T-helper 9 cell (primary cell): ENCODE data around the gene ZBTB22.
"Not testable (repeated sequence)": the region's sequence is repeated elsewhere in the genome, so short reads cannot be mapped to it uniquely, and the experiment has no call there.

ENCODE experiments used
- DNase-seq: peaks from one replicate; pipeline ENCODE4 v3.0.0-alpha.2; 2020

Gene ZBTB22

GRCh38 chr6:33277663-33278391 is 39.7 kb downstream of the ZBTB22 start:
- DNase-seq: no peak

DNA sequence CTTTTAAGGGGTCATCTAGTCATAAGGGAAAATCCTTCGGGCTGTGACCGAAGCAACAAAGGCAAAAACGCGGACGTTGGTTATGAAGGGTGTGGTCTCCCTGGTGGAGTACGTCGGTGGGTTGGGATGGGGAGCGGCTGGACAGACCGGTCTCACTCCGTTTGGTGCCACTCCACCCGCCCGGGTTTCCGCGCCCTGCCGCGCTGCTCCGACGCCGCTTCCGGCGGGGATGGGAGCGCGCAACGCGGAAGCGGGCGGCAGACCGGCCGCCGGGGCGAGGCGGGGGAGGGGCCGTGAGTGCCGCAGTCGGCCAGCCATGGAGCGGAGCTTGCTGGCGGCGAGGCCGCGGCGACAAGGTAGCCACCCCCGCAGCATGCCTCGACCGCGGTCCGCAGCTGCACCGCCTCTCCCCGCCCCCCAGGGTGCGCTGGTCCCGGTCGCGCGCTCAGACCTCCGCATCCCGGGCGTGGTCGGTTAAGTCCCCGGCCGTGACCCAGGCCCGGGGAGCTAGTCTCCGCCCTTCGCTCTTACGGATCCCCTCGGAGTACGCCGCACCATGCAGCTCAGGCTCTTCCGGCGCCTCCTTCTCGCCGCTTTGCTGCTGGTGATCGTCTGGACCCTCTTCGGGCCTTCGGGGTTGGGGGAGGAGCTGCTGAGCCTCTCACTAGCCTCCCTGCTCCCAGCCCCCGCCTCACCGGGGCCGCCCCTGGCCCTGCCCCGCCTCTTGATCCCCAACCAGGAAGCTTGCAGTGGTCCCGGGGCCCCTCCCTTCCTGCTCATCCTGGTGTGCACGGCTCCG is 40.5 kb downstream of the ZBTB22 start, which contains the start of gene B3GALT4:
Gene B3GALT4 (plus strand): TSS at position 260 of the 799 bp plus-strand sequence. CDS start 297 bp downstream, at position 557.
- DNase-seq: peak; percentile 59

DNA sequence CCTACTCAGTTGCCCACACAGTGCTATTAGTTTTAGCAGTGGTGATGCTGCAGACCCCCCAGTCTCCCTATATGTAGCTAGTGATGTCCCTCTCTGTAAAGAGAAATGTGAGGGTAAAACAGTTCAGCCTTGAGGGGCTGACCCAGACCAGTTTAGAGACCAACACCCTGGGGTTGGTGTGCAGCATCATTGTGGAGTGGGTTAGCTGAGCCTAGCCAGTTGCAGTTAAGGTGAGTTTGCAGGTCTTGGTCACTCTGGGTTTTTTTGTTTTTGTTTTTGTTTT is 41.0 kb downstream of the ZBTB22 start:
- DNase-seq: no peak

DNA sequence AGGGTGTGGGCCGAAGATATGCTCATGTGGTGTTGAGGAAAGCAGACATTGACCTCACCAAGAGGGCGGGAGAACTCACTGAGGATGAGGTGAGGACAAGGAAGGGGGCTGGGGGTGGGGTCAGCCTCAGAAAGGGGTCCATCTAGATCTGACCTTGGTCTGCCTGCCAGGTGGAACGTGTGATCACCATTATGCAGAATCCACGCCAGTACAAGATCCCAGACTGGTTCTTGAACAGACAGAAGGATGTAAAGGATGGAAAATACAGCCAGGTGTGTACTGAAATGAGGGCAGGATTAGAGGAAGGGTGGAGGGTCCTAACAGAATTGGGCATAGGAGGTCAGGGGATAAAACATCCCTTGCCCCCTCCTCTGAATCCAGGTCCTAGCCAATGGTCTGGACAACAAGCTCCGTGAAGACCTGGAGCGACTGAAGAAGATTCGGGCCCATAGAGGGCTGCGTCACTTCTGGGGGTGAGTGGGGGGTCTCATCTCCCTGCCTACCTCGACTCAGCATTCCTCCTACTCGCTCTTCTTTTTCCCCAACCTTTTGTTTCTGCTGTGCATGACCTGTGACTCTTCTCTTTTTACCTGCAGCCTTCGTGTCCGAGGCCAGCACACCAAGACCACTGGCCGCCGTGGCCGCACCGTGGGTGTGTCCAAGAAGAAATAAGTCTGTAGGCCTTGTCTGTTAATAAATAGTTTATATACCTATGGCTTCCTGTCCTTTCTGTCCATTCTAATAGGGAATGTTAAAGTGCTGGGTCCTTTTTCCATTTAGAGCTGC is 41.6 kb downstream of the ZBTB22 start:
- not testable (repeated sequence) for DNase-seq

DNA sequence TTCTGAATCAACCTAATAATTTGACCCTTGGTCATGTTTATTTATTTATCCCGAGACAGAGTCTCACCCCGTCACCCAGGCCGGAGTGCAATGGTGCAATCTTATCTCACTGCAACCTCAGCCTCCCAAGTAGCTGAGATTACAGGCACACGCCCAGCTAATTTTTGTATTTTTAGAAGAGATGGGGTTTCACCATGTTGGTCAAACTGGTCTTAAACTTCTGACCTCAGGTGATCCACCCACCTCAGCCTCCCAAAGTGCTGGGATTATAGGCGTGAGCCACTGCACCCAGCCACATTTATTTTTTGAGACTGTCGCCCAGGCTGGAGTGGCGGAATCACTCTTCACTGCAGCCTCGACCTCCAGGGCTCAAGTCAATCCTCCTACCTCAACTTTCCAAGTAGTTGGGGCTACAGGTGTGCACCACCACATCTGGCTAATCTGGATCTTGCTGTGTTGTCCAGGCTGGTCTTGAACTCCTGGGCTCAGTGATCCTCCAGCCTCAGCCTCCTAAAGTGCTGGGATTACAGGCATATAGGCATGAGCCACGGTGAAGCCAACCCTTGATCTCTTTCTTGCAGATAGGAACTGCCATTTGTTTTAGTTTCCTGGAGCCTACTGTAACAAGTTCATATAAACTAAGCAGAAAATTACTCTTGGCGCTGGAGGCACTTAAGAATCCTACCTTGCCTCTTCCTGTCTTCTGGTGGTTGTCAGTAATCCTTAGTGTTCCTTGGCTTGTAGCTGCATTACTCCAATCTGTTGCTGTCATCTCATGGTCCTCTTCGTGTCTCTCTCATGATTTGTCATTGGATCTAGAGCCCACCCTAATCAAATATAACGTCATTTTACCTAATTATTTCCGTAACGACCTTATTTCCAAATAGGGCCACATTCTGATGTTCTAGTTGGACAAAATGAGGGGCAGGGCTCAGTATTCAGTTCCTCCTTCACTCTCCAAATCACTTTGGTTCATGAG is 43.3 kb downstream of the ZBTB22 start:
- DNase-seq: no peak

- no peak for DNase-seq
Measured at GRCh38 chr6:33273129-33273923, 44.2 kb downstream of the ZBTB22 start.

DNA sequence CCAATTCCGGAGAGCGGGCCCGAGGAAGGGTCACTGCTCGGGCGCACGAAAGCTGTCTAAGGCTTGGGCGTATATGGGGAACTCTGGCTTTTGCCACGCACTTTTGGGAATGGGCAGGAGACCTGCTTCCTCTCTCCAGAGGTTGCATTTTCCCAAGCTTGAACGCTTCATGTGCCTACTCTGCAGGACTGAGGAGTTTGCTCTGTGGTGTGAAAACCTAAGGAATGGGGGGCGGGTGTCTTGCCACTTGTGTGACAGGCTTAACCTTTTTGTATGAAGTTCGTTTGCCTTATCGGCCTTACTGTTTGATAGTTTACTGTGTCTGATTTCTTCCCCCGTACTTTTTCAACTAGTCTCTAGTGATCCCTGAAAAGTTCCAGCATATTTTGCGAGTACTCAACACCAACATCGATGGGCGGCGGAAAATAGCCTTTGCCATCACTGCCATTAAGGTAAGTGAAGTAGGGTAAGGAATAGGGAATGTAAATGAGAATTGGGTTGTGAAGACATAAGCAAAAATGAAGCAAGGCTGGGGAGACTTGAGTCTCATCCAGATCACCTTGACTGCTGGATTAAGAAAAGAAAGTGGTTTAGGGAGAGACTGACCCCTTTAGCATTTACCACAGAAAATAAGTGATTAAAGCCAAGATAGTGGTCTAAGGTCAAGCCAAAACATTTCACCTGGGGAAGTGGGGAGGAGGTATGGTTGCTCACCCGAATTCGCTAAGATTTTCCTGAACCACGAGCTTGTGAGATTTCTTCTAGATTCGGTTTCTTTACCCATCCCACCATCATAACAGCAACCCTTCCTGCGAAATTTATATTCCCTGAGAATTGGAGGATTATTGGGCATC is 45.0 kb downstream of the ZBTB22 start:
- no peak for DNase-seq

DNA sequence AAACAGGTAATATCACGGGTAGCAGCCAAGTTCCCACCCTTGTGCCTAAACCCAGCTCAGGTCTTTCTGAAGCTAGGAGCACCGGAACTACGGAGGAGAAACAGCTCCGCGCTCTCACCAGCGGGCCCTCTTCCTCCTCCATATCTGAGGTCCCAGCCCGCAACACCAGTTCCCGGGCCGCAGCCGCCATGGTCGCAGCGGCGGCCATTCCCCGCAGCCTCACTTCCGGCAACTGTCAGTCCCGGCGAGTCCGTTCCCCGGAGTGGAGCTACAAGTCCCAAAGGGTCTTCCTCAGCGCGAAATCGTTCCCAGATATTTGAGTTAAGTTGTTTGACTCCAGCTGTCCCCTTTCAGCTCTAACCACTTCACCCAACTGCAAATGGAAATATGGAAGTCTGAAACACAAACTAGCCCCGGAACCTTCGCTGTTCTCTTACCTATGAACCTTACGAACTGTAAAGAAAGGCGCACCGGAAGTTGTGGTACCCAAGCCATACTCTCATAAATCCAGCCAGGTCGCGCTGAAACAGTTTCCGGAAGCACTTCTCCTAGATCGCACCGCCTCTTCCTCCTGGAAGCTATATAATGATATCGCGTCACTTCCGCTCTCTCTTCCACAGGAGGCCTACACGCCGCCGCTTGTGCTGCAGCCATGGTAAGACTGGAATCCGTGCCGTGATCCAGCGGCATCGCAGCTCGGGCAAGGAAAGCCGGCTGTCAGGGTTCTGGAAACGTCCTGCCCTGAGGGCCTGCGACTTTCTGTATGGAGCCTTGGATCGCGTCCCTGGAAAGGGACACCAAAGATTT is 45.9 kb downstream of the ZBTB22 start, which contains the start of the genes RPS18 and VPS52:
Gene RPS18 (plus strand): TSS at position 608 of the 807 bp plus-strand sequence. CDS start 45 bp downstream, at position 653.
Gene VPS52 (minus strand): TSS at position 409 of the 807 bp plus-strand sequence. CDS start 201 bp downstream, at position 208.
- DNase-seq: peak; percentile 82

DNA sequence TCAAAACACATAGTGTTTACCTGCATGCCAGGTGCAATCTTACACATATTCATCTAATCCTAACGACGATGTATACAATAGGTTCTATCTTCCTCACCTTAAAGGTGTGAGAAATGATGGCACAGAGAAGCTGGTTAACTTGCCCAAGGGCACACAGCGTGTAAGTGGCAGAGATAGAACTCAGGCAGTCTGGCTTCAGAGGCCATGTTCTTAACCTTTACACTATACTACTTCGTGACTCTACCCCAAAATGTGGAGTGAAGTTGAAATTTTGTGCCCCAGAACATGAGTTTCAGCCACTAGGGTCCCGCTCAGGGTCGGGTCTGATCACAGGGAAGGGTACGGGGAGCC is 46.5 kb downstream of the ZBTB22 start:
- DNase-seq: no peak
